HG03457 (cell line): ENCODE results near the gene ULK2.

Source experiments
- ATAC-seq: cut with Tn5 transposase; IDR thresholded peaks from one replicate; pipeline ENCODE4 v1.9.1; 2021; ENCODE audit warnings: moderate number of reproducible peaks; ENCODE audit not compliant: unreplicated experiment

The ULK2 gene

GRCh38 chr17:19731626-19732025 lies 136.1 kb downstream of the ULK2 start:
- no peak for ATAC-seq

GRCh38 chr17:19730843-19731242 lies 136.9 kb downstream of the ULK2 start:
- no peak for ATAC-seq

- ATAC-seq, result no peak
These were observed 137.8 kb downstream of the ULK2 start for GRCh38 chr17:19729900-19730299.

- no peak for ATAC-seq
These were observed 139.6 kb downstream of the ULK2 start for GRCh38 chr17:19728084-19728495.

GRCh38 chr17:19727501-19728078 lies 140.1 kb downstream of the ULK2 start:
- ATAC-seq, result no peak

GRCh38 chr17:19726631-19727376 lies 140.9 kb downstream of the ULK2 start:
- ATAC-seq, result no peak

- no peak for ATAC-seq
These were observed 142.2 kb downstream of the ULK2 start for GRCh38 chr17:19725486-19725885.

GRCh38 chr17:19724501-19725420 lies 143.0 kb downstream of the ULK2 start:
- ATAC-seq, result no peak

- ATAC-seq, result no peak
These were observed 143.8 kb downstream of the ULK2 start for GRCh38 chr17:19723964-19724363.
